ENCODE measurements around the gene CACNG7. TPM values are rescaled to one million over a fixed set of nuclear protein-coding genes. Genes with fewer than 3 reads are reported as not detected.

Gene CACNG7
- total RNA-seq, 1 donor: 1.9 TPM

DNA sequence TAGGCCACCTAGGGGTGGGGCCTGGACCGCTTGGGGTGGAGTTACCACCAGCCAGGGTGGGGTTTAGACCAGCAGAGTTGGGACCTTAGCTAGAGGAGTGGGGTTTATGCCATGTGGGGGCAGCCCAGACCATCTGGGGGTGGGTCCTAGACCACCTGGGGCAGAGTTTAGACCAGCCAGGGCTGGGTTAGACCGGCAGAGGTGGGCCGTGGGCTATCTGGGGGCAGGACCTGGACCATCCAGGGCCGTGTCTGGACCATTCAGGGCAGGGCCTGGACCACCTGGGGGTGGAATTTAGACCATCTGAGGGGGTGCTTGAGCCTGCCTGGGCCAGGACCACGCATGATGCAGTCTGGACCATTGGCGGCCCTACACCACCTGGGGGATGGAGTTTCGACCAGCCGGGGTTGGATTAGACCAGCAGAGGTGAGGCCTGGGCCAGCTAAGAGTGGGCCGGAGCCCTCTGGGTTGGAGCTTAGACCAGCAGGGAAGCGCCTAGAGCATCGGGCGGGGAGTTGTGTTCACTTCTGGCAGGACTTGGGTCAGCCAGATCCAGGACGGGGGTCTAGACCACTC is 72.4 kb downstream of the CACNG7 start:
- no peak for DNase-seq (ENCODE audit: low read depth)
- TF ChIP-seq, protein P1, sequence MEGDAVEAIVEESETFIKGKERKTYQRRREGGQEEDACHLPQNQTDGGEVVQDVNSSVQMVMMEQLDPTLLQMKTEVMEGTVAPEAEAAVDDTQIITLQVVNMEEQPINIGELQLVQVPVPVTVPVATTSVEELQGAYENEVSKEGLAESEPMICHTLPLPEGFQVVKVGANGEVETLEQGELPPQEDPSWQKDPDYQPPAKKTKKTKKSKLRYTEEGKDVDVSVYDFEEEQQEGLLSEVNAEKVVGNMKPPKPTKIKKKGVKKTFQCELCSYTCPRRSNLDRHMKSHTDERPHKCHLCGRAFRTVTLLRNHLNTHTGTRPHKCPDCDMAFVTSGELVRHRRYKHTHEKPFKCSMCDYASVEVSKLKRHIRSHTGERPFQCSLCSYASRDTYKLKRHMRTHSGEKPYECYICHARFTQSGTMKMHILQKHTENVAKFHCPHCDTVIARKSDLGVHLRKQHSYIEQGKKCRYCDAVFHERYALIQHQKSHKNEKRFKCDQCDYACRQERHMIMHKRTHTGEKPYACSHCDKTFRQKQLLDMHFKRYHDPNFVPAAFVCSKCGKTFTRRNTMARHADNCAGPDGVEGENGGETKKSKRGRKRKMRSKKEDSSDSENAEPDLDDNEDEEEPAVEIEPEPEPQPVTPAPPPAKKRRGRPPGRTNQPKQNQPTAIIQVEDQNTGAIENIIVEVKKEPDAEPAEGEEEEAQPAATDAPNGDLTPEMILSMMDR (IDR thresholded peaks at IDR 0.05; ENCODE audit: insufficient read depth, low read length): peak; percentile 0
- peak overlapping the region; percentile 58 for H3K4me3 ChIP-seq (ENCODE audit: low read depth, low read length)

DNA sequence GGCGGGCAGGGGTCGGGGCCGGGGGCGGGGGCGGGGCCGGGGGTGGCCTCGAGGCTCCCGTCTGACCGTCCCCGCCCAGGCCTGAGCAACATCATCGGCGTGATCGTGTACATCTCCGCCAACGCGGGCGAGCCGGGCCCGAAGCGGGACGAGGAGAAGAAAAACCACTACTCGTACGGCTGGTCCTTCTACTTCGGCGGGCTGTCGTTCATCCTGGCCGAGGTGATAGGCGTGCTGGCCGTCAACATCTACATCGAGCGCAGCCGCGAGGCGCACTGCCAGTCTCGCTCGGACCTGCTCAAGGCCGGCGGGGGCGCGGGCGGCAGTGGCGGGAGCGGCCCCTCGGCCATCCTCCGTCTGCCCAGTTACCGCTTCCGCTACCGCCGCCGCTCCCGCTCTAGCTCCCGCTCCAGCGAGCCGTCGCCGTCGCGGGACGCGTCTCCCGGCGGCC is 72.9 kb downstream of the CACNG7 start:
- TF ChIP-seq, protein P1 (IDR thresholded peaks at IDR 0.05; ENCODE audit: insufficient read depth, low read length): no peak
- H3K4me3 ChIP-seq (ENCODE audit: low read depth, low read length): peak overlapping the region; percentile 61
- DNase-seq (ENCODE audit: low read depth): no peak

DNA sequence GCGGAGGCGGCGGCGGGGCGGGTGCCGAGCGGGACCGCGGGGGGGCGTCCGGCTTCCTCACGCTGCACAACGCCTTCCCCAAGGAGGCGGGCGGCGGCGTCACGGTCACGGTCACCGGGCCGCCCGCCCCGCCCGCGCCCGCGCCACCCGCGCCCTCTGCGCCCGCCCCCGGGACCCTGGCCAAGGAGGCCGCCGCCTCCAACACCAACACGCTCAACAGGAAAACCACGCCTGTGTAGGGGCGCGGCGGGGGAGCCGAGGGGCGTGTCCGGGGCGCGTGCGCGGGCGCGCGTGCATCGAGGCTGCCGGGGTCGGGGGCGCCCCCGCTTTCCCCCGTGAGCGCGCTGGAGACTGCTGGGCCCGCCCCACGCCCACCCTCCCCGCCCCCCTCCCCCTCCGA is 73.5 kb downstream of the CACNG7 start:
- peak; percentile 47 for DNase-seq (ENCODE audit: low read depth)
- H3K4me3 ChIP-seq (ENCODE audit: low read depth, low read length): no peak overlapping the region

DNA sequence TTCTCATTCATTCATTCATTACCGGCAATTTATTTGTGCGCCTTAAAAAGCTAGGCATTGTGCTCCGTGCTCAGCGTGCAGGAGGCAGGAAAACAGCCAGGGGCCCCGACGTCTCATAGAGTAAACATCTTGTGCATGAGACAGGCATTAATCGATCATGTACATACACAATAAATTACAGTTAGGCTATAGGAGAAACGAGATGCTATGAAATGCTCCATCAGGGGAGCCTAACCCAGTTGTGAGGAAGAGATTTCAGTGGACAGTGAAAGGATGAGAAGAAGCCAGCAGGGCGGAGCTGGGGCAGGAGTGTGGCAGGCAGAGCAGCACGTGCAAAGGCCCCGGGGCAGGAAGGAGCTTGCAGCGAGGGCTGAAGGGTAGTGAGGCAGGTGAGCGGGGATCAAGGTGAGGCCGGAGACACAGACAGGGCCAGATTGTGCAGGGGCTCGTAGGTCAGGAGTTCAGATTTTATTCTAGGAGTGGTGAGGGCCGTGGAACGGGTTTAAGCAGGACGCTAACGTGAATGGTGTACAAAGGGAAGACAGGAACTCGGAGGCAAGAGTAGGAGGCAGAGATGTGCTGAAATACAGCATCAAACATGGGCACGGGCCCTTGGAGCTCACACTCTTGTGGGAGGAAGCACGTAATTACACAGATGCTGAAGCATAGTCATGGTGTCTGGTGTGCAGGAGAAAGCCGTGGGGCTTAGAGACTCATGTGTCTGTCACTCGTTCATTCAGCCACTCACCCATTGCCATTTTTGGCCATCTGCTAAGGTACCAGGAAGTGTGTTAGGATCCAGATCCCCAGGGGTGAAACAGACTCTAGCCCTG is 74.6 kb downstream of the CACNG7 start:
- no peak for DNase-seq (ENCODE audit: low read depth)
- no peak overlapping the region for H3K4me3 ChIP-seq (ENCODE audit: low read depth, low read length)

More for the DNA sequence above, 73.5 kb downstream of the CACNG7 start:
- TF ChIP-seq, protein P1 (IDR thresholded peaks at IDR 0.05; ENCODE audit: insufficient read depth, low read length): no peak

DNA sequence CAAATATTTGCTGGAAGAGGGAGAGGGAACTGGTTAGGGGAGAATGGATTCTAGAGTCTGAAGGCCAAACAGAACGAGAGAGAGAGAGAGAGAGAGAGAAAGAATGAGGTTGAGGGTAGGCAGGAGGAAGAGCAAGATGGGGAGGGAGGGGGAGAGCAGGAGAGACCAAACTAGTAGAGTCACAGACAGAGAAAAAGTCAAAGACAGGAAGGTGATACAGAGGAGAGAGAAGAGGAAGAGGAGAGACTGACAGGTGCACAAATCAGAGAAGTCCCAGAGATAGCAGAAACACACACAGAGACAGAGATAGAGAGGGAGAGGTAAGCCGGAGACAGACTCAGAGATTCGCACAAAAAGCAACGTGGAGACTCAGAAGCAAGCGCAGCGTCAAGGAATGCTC is 76.8 kb downstream of the CACNG7 start:
- TF ChIP-seq, protein P1 (IDR thresholded peaks at IDR 0.05; ENCODE audit: insufficient read depth, low read length): no peak
- no peak for DNase-seq (ENCODE audit: low read depth)

More for the DNA sequence above, 74.6 kb downstream of the CACNG7 start:
- TF ChIP-seq, protein P1 (IDR thresholded peaks at IDR 0.05; ENCODE audit: insufficient read depth, low read length): no peak

DNA sequence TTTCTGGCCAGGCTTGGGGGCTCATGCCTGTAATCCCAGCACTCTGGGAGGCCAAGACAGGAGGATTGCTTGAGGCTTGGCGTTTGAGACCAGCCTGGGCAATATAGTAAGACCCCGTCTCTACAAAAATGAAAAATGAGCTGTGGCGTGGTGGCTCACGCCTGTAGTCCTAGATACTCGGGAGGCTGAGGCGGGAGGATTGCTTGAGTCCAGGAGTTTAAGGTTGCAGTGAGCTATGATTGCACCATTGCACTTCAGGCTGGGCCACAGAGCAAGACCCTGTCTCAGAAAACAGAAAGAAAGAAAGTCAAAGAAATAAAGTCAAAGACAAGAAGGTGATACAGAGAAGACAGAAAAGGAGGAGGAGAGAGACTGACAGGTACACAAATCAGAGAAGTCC is 79.9 kb downstream of the CACNG7 start:
- H3K4me3 ChIP-seq (ENCODE audit: low read depth, low read length): no peak overlapping the region
- TF ChIP-seq, protein P1 (IDR thresholded peaks at IDR 0.05; ENCODE audit: insufficient read depth, low read length): no peak
- DNase-seq (ENCODE audit: low read depth): no peak

More for the DNA sequence above, 76.8 kb downstream of the CACNG7 start:
- no peak overlapping the region for H3K4me3 ChIP-seq (ENCODE audit: low read depth, low read length)

Data from fibroblast of the aortic adventitia (primary cell).